OCI-LY7 (cell line): Measurements from ENCODE around the gene MLLT3. TPM values are rescaled to one million over a fixed set of nuclear protein-coding genes. Genes with fewer than 3 reads are reported as not detected.
"Not testable (repeated sequence)": the region's sequence is repeated elsewhere in the genome, so short reads cannot be mapped to it uniquely, and the experiment has no call there.

Experiments
- BruUV-seq: library from RNA; stranded (reverse); fragments of 400-500 nt; replicated peaks from 2 replicates; lab custom pipeline; 2021; lab: Mats Ljungman, UMichigan
- CTCF ChIA-PET: fragments of 300-600 bp; sonication (Branson Sonifier 250); formaldehyde crosslinking; loops from one replicate; lab custom pipeline; 2022; ENCODE audit warnings: antibody characterized with exemption; ENCODE audit not compliant: unreplicated experiment; lab: Charles Lee
- POLR2A ChIA-PET: fragments of 300-600 bp; sonication (Branson Sonifier 250); formaldehyde crosslinking; loops from one replicate; lab custom pipeline; 2022; ENCODE audit warnings: antibody characterized with exemption; lab: Charles Lee
- DNase-seq: peaks from one replicate; pipeline ENCODE4 v3.0.0-alpha.2; 2015; ENCODE audit warnings: low spot score
- H2AFZ ChIP-seq: fragments of 200-600 bp; sonication (generic), shearing (Covaris generic); 2 replicates; pipeline ENCODE4 v1.6.1; 2014; ENCODE audit warnings: mild to moderate bottlenecking, antibody characterized with exemption, low read length, moderate library complexity
- H3K27ac ChIP-seq: fragments of 200-600 bp; sonication (generic); 2 replicates; pipeline ENCODE4 v1.5.1; 2014; ENCODE audit warnings: mixed run types, low read depth, mild to moderate bottlenecking, moderate library complexity, low read length, inconsistent platforms; ENCODE audit not compliant: poor library complexity, severe bottlenecking
- H3K36me3 ChIP-seq: fragments of 200-600 bp; sonication (generic); 2 replicates; pipeline ENCODE4 v1.6.1; 2014; ENCODE audit warnings: mild to moderate bottlenecking, antibody characterized with exemption, low read length, moderate library complexity, mixed read lengths; ENCODE audit not compliant: insufficient read depth
- H3K4me1 ChIP-seq: fragments of 200-600 bp; sonication (generic); 2 replicates; pipeline ENCODE4 v1.5.1; 2014; ENCODE audit warnings: mild to moderate bottlenecking, low read length; ENCODE audit not compliant: insufficient read depth, poor library complexity, severe bottlenecking
- H3K4me2 ChIP-seq: fragments of 200-600 bp; sonication (generic); 2 replicates; pipeline ENCODE4 v1.6.1; 2014; ENCODE audit warnings: mild to moderate bottlenecking, low read length
- H3K4me3 ChIP-seq: fragments of 200-600 bp; sonication (generic); 2 replicates; pipeline ENCODE4 v1.5.1; 2014; ENCODE audit warnings: mild to moderate bottlenecking, low read depth, low read length; ENCODE audit not compliant: poor library complexity, severe bottlenecking
- H3K79me2 ChIP-seq: fragments of 200-600 bp; sonication (generic); 2 replicates; pipeline ENCODE4 v1.6.1; 2016; ENCODE audit warnings: low read depth, mild to moderate bottlenecking, low read length, moderate library complexity, mixed read lengths; ENCODE audit not compliant: insufficient read depth
- H3K9me2 ChIP-seq: fragments of 200-600 bp; sonication (generic); 2 replicates; pipeline ENCODE4 v1.6.1; 2016; ENCODE audit warnings: mild to moderate bottlenecking, low read length, mixed read lengths; ENCODE audit not compliant: insufficient read depth
- H3K9me3 ChIP-seq: fragments of 200-600 bp; sonication (generic); 2 replicates; pipeline ENCODE4 v1.6.1; 2014; ENCODE audit warnings: mild to moderate bottlenecking, mixed run types, low read length, mixed read lengths
- H4K20me1 ChIP-seq: fragments of 200-600 bp; sonication (generic); 2 replicates; pipeline ENCODE4 v1.6.1; 2014; ENCODE audit warnings: mild to moderate bottlenecking, antibody characterized with exemption, low read length, moderate library complexity, mixed read lengths; ENCODE audit not compliant: insufficient read depth
- CTCF ChIP-seq: fragments of 200-600 bp; sonication (generic); conservative IDR thresholded peaks from 2 replicates; pipeline ENCODE4 v1.5.1; 2014; ENCODE audit warnings: mild to moderate bottlenecking, antibody characterized with exemption, low read length, moderate library complexity, mixed read lengths
- EZH2phosphoT487 ChIP-seq: fragments of 200-600 bp; sonication (generic); IDR thresholded peaks from 2 replicates; pipeline ENCODE4 v1.6.1; 2018; ENCODE audit warnings: low read depth, borderline replicate concordance, mild to moderate bottlenecking, mixed run types, antibody characterized with exemption, low read length, moderate library complexity, mixed read lengths
- intact Hi-C: fragments of 100-400 bp; cut with micrococcal nuclease; formaldehyde crosslinking; loops from one replicate; pipeline ENCODE4 v1.10.0; 2022; ENCODE audit not compliant: unreplicated experiment
- total RNA-seq, 2 experiments: library from RNA; depleted of rRNA in 1 of 2; stranded (reverse); fragments of >200 nt in 1 of 2; shearing (Covaris generic) in 1 of 2; gene quantifications; 2 replicates each; pipeline ENCODE4 v1.2.3, GENCODE V29; 2014 to 2022

The MLLT3 gene
- total RNA-seq, 2 experiments from 2014 or later, result 7.1 to 9.9 TPM

DNA sequence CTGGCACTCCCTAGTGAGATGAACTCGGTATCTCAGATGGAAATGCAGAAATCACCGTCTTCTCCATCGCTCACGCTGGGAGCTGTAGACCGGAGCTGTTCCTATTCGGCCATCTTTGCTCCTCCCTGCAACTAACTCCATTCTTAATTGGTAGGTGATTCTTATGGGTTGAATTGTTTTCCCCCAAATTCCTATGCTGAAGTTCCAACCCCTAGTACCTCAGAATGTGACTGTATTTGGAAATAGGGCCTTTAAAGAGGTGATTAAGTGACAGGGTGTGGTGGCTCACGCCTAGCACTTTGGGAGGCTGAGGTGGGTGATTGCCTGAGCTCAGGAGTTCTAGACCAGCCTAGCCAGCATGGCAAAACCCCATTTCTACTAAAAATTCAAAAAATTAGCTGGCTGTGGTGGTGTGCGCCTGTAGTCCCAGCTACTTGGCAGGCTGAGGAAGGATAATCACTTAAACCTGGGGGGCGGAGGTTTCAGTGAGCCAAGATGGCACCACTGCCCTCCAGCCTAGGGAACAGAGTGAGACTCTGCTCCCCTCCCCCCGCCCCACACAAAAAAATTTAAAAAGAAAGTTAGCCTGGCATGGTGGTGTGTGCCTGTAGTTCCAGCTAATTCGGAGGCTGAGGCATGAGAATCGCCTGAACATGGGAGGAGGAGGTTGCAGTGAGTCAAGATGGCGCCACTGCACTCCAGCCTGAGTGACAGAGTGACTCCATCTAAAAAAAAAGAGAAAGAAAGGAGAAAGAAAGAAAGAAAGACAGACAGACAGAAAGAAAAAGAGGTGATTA lies 36.6 kb upstream of the MLLT3 start:
- intact Hi-C loops, result no loop called here
- no peaks in the 10 kb centered on the region for H3K36me3 ChIP-seq
- no peak overlapping the region for H3K4me3 ChIP-seq
- no peaks in the 10 kb centered on the region for H3K79me2 ChIP-seq
- POLR2A ChIA-PET, result interaction anchor here (0.9 kb wide), 1 partner anchor 15 kb away, joined by 3 read pairs; no protein-coding TSS in a partner anchor
- H3K27ac ChIP-seq, result no peak overlapping the region
- no peak overlapping the region for H3K4me2 ChIP-seq
- H3K9me3 ChIP-seq, result no peaks in the 10 kb centered on the region
- TF ChIP-seq EZH2phosphoT487 (no peak), CTCF (no peak)
- no peak overlapping the region for H2AFZ ChIP-seq
- CTCF ChIA-PET, result no interaction called here
- H4K20me1 ChIP-seq, result no peaks in the 10 kb centered on the region
- no peaks in the 10 kb centered on the region for H3K4me1 ChIP-seq
- no TSS peak for BruUV-seq
- H3K9me2 ChIP-seq, result no peaks in the 10 kb centered on the region
- no peak for DNase-seq

- H3K27ac ChIP-seq, H4K20me1 ChIP-seq, H3K36me3 ChIP-seq, H3K4me3 ChIP-seq, H3K4me2 ChIP-seq, DNase-seq, H3K9me3 ChIP-seq, POLR2A ChIA-PET, H2AFZ ChIP-seq, H3K4me1 ChIP-seq, CTCF ChIA-PET, BruUV-seq, intact Hi-C loops, H3K9me2 ChIP-seq, H3K79me2 ChIP-seq: not testable (repeated sequence)
Measured at GRCh38 chr9:20658246-20658667, 36.0 kb upstream of the MLLT3 start.

GRCh38 chr9:20651939-20652338 lies 29.6 kb upstream of the MLLT3 start:
- no peak for DNase-seq
- Histone ChIP-seq H3K4me3 (no peak overlapping the region), H4K20me1 (no peaks in the 10 kb centered on the region), H3K79me2 (no peaks in the 10 kb centered on the region), H3K4me2 (no peak overlapping the region), H2AFZ (no peak overlapping the region), H3K36me3 (no peaks in the 10 kb centered on the region), H3K4me1 (no peaks in the 10 kb centered on the region), H3K9me3 (no peaks in the 10 kb centered on the region), H3K9me2 (no peaks in the 10 kb centered on the region), H3K27ac (no peak overlapping the region)
- ChIA-PET CTCF (no interaction called here), POLR2A (no interaction called here)
- no TSS peak for BruUV-seq
- TF ChIP-seq EZH2phosphoT487 (no peak), CTCF (no peak)
- intact Hi-C loops, result no loop called here
